Measurements from ENCODE around the gene RCN1. TPM values are rescaled to one million over a fixed set of nuclear protein-coding genes. Genes with fewer than 3 reads are reported as not detected.

The RCN1 gene
- total RNA-seq, 2 experiments from 2014 or later, result 0.74 TPM; not detected in 1

- TF ChIP-seq, protein P1, sequence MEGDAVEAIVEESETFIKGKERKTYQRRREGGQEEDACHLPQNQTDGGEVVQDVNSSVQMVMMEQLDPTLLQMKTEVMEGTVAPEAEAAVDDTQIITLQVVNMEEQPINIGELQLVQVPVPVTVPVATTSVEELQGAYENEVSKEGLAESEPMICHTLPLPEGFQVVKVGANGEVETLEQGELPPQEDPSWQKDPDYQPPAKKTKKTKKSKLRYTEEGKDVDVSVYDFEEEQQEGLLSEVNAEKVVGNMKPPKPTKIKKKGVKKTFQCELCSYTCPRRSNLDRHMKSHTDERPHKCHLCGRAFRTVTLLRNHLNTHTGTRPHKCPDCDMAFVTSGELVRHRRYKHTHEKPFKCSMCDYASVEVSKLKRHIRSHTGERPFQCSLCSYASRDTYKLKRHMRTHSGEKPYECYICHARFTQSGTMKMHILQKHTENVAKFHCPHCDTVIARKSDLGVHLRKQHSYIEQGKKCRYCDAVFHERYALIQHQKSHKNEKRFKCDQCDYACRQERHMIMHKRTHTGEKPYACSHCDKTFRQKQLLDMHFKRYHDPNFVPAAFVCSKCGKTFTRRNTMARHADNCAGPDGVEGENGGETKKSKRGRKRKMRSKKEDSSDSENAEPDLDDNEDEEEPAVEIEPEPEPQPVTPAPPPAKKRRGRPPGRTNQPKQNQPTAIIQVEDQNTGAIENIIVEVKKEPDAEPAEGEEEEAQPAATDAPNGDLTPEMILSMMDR (conservative IDR thresholded peaks at IDR 0.05; ENCODE audit: low read length), result peak; percentile 85
- TF ChIP-seq EZH2phosphoT487 (IDR thresholded peaks at IDR 0.05; ENCODE audit: borderline replicate concordance, low read depth, low read length), result no peak
- peak; percentile 42 for DNase-seq (ENCODE audit: low spot score)
- Histone ChIP-seq H4K20me1 (ENCODE audit: insufficient read depth, low read length) (no peaks in the 10 kb centered on the region), H3K4me2 (ENCODE audit: low read length) (no peak overlapping the region), H3K79me2 (ENCODE audit: insufficient read depth, low read depth, low read length) (no peaks in the 10 kb centered on the region), H2AFZ (ENCODE audit: low read length) (no peak overlapping the region), H3K9me2 (ENCODE audit: insufficient read depth, low read length) (no peaks in the 10 kb centered on the region), H3K27ac (ENCODE audit: low read depth, low read length, poor library complexity, severe bottlenecking) (no peak overlapping the region), H3K4me3 (ENCODE audit: low read depth, low read length, poor library complexity, severe bottlenecking) (no peak overlapping the region), H3K36me3 (ENCODE audit: insufficient read depth, low read length) (no peaks in the 10 kb centered on the region), H3K4me1 (ENCODE audit: insufficient read depth, low read length, poor library complexity, severe bottlenecking) (no peaks in the 10 kb centered on the region), H3K9me3 (ENCODE audit: low read length) (no peaks in the 10 kb centered on the region)
- BruUV-seq (replicated peaks), result no TSS peak
- intact Hi-C loops (cut with micrococcal nuclease; ENCODE audit: unreplicated experiment), result loop anchor here (1.0 to 2.0 kb wide), 2 partner anchors 124 to 245 kb away; no protein-coding TSS in a partner anchor
- CTCF ChIA-PET (ENCODE audit: unreplicated experiment), result no interaction called here
- POLR2A ChIA-PET, result interaction anchor here (0.6 kb wide), 2 partner anchors 12 to 123 kb away, joined by 3 read pairs; no protein-coding TSS in a partner anchor
These were observed 38.7 kb upstream of the RCN1 start for GRCh38 chr11:32052215-32052614.

DNA sequence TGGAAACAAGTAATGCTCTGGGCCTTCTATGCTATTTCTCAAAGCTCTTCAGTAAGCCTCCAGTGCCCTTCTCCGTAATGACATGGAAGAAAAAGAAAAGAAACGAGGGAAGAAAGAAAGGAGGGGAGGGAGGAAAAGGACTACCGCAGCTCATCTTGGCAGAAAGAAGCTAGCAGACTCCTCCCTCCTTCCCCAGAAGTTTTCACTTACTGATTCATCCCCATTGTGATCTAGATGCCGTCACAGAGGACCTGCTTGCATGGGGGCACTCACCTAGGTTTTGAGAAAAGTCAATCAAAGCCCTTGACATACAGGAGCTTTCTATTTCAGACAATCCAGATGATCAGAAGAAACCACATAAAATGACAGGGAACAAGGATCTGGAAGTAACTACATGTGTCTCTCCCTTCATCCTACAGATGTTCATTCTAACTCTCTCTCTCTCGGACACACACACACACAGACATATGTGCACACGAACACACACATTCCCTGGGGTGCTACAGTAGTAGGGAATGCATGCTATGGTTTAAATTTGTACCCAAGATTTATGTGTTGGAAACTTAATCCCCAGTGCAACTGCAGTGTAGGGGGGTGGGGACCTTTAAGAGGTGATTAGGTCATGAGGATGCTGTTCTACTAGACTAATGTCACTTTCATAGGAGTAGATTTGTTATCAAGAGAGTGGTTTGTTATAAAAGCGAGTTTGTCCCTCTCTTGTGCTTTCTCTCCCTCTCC lies 37.6 kb upstream of the RCN1 start:
- Histone ChIP-seq H4K20me1 (ENCODE audit: insufficient read depth, low read length) (no peaks in the 10 kb centered on the region), H3K4me1 (ENCODE audit: insufficient read depth, low read length, poor library complexity, severe bottlenecking) (no peaks in the 10 kb centered on the region), H3K4me2 (ENCODE audit: low read length) (no peak overlapping the region), H3K9me2 (ENCODE audit: insufficient read depth, low read length) (no peaks in the 10 kb centered on the region), H3K9me3 (ENCODE audit: low read length) (no peaks in the 10 kb centered on the region), H2AFZ (ENCODE audit: low read length) (no peak overlapping the region), H3K27ac (ENCODE audit: low read depth, low read length, poor library complexity, severe bottlenecking) (no peak overlapping the region), H3K36me3 (ENCODE audit: insufficient read depth, low read length) (no peaks in the 10 kb centered on the region), H3K4me3 (ENCODE audit: low read depth, low read length, poor library complexity, severe bottlenecking) (no peak overlapping the region), H3K79me2 (ENCODE audit: insufficient read depth, low read depth, low read length) (no peaks in the 10 kb centered on the region)
- ChIA-PET POLR2A (interaction anchor here (1.0 kb wide), 1 partner anchor 58 kb away, joined by 3 read pairs; no protein-coding TSS in a partner anchor), CTCF (ENCODE audit: unreplicated experiment) (no interaction called here)
- TF ChIP-seq EZH2phosphoT487 (IDR thresholded peaks at IDR 0.05; ENCODE audit: borderline replicate concordance, low read depth, low read length), result no peak
- TF ChIP-seq, protein P1 (conservative IDR thresholded peaks at IDR 0.05; ENCODE audit: low read length), result no peak
- intact Hi-C loops (cut with micrococcal nuclease; ENCODE audit: unreplicated experiment), result loop anchor here (2.0 kb wide), 1 partner anchor 243 kb away; no protein-coding TSS in a partner anchor
- BruUV-seq (replicated peaks), result no TSS peak
- DNase-seq (ENCODE audit: low spot score), result no peak

- Histone ChIP-seq H3K79me2 (ENCODE audit: insufficient read depth, low read depth, low read length) (no peaks in the 10 kb centered on the region), H3K4me1 (ENCODE audit: insufficient read depth, low read length, poor library complexity, severe bottlenecking) (no peaks in the 10 kb centered on the region), H2AFZ (ENCODE audit: low read length) (no peak overlapping the region), H3K36me3 (ENCODE audit: insufficient read depth, low read length) (no peaks in the 10 kb centered on the region), H3K4me2 (ENCODE audit: low read length) (no peak overlapping the region), H4K20me1 (ENCODE audit: insufficient read depth, low read length) (no peaks in the 10 kb centered on the region), H3K9me2 (ENCODE audit: insufficient read depth, low read length) (no peaks in the 10 kb centered on the region), H3K27ac (ENCODE audit: low read depth, low read length, poor library complexity, severe bottlenecking) (no peak overlapping the region), H3K9me3 (ENCODE audit: low read length) (no peaks in the 10 kb centered on the region), H3K4me3 (ENCODE audit: low read depth, low read length, poor library complexity, severe bottlenecking) (no peak overlapping the region)
- TF ChIP-seq, protein P1 (conservative IDR thresholded peaks at IDR 0.05; ENCODE audit: low read length), result no peak
- TF ChIP-seq EZH2phosphoT487 (IDR thresholded peaks at IDR 0.05; ENCODE audit: borderline replicate concordance, low read depth, low read length), result no peak
- DNase-seq (ENCODE audit: low spot score), result no peak
- BruUV-seq (replicated peaks), result no TSS peak
- ChIA-PET CTCF (ENCODE audit: unreplicated experiment) (interaction anchor here (0.6 kb wide), 1 partner anchor 907 kb away, joined by 7 read pairs; no protein-coding TSS in a partner anchor), POLR2A (no interaction called here)
- intact Hi-C loops (cut with micrococcal nuclease; ENCODE audit: unreplicated experiment), result no loop called here
These were observed 35.0 kb upstream of the RCN1 start for GRCh38 chr11:32055861-32056260.

Measured in OCI-LY7 (cell line).